Activated CD8-positive, alpha-beta memory T cell treated with anti-CD3 and anti-CD28 coated beads, Interleukin-2, amount 50 U/mL, for 24 hours (primary cell): ENCODE results near the gene DCAKD.

Experiments
- DNase-seq: peaks from one replicate; pipeline ENCODE4 v3.0.0-alpha.2; 2020; ENCODE audit errors: extremely low read depth

The DCAKD gene

DNA sequence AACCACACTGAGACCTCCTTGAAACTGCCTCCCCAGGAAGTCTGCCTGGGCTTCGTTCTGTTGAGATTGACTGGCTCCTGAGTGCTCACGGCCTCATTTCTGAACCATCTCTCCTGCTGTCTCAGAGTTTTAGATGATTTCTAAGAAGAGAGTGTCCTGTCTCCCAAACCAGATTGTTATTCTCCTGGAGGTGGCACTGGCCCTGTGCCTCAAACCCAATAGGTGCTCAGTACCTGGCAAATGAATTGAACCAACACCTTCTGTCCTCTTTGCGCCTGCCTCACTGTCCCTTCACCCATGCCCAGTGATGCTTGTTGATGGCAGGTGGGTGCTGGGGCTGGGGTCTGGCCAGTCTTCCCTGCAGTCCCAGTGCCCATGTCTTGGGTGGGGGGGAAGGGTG, 47.0 kb downstream of the DCAKD start:
- no peak for DNase-seq

DNA sequence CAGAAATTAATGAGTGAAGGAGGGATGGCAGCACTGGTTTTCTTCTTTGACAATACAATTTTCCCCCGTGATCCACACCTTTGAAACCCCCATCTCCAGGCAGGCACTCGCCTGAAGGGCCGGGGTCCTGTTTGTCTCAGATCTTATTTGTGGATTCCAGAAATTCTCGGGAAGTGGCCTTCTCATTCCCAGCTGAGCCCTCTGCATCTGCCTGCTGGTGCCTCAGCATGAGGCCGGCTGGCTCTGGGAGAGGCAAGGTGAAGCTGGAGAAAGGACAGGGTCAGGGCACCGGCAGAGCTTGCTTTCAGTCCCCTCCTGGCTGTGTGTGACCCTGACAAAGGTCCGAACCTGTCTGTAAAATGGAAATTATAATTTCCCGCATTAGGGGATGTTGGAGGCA, 47.6 kb downstream of the DCAKD start:
- no peak for DNase-seq

DNA sequence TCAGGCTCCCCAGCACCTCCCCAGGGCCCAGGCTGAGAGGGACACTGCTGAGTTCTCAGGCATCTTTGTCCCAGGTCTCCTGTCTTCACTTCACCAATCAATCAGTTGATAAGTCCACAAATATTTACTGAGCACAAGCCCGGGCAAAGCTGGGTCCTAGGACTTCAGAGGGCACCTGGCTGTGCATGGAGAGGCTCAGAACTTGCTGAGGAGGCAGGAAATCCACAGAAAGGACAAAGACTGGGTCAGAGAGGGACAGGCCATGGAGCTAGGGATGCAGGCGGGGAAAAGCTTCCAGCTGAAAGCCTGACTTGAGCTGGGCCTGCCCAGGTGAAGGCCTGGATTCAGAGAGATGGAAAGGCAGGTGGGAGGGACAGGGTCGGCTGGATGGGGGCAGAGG, 50.1 kb downstream of the DCAKD start:
- no peak for DNase-seq

DNA sequence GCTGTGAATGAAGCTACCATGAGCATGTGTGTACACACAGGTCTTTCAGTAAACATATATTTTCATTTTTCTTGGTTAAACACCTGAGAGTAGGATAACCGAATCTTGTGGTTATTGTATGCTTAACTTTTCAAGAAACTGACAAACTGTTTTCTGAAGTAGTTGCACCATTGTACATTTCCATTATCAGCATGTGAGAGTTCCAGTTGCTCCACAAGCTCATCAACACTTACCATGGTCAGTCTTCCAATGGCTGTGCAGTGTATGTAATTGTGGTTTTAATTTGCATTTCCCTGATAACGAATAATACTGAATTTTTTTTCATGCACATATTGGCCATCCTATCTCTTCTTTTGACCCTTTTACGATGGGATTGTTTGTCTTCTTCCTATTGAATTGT, 52.0 kb downstream of the DCAKD start:
- DNase-seq, result no peak

DNA sequence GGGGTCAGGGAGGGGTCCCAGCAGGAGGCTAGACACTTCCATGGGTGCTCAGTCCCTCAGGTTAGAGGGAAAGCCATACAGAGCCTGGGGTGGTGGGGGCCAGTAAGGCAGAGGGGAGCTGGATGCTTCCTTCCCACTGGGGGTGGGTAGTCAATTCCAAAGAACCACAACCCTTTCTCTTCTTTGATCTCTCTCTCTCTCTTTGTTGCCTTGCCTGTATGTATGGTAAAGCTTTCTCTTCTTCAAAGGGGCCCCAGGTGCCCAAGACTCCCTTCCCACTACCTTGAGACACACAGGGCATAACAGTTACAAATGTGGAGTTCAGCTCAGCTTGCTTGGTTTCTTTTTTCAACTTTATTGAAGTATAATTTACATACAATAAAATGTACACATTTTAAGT, 52.8 kb downstream of the DCAKD start:
- no peak for DNase-seq

DNA sequence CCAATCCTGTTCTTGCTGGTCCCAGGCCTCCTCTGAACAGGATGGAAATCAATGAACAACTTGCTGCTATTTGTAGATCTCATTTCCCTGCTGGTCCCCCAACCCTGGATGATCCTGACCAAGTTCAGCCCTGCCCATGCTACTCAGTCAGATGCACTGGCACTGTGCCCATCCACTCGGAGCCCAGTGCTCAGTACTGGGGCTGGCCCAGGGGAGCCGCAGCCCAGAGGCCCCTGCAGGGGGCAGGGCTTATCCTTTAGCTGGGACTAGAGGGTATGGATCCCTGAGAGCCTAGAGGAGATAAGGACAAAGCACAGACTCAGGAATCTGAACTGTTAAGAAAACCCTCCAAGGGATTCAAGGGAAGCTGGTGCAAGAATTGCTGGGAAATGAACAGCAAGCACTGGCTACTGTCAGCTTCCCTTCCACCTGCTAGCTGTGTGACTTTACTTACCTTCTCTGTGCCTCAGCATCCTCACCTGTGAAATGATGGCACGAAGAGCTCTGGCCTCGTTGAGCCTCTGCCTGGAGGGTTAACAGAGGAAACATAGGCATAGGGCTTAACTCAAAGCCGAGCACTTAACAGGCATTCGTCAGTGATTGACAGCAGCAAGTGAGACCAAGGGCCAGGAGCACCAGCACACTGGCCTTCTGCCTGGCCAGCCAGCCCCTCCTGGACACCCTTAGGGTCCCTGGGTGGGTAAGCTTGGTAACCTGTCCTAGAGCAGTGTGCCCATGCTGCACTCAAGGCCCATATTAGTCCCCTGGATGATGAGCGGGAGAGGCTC, 53.5 kb downstream of the DCAKD start:
- DNase-seq, result no peak

DNA sequence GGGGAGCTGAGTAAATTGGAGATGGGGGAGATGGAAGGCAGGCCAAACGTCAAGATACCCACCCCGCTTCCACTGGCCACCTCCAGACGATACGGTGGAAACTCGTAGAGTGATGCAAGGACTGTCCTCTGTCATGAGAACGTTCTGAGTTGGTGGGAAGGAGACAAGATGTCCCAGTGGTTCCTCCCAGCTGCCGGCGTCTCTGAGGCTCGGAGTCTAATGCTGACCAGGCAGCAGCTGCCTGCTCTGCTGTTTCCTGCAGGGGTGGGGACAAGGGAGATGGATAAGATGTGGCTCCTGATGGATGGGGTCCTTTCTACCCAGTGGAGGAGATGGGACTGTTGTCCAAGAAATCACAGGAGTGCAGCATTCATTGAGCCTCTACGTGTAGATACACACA, 55.1 kb downstream of the DCAKD start:
- no peak for DNase-seq

DNA sequence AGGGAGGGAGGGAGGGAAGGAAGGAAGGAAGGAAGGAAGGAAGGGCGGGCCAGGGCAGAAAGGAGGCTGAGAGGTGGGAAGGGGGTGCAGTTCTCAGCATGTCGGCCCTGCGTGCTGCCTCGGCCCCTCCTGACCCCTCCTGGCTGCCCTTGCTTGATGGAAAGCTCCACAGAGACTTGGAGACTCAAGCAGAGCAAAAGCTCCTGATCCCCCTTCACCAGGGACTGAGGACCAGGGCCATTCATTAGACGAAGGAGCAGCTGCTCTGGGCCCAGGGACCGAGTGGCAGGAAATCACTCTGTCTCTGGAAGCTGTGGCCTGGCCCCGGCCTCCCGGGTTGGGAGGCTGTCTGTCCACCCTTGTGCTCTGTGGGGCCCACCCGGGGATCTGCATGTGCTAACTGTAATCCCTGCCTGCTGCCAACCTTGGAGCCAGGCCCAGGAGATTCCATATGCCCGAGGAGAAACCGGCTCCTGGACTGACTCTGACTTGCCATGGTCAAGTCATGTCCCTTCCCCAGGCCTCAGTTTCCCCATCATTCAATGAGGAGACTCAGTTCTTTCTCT, 55.9 kb downstream of the DCAKD start:
- no peak for DNase-seq

DNA sequence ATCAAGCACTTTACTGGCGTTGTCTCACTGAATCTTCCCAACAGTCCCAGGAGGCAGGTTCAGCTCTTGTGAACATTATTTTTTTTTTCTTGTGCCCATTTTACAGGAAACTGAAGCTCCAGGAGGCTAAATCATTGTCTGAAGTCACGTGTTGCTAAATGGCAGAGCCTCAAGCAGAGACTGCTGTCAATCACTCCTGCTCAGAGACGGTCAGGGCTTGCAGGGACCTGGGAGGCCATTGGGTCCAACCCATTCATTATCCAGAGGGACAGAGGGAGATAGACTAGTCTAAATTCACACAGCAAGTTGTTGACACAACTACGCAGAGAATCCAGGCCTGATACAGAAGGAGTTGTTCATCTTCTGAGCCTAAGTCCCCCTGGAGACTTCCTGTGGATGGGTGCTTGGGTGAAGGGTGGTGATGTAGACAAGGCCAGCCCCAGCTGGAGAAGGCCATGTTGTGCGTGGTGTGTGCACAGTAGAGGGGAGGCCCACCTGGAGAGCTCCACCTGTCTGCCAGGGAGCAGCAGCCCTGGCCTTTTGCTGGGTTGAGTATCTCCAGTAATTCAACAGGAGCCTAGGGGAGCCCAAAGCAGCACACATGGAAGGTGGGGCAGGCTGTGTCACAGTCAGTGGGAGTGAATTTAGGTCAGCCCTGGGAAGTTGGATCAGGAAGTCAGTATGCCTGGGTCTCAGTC, 59.0 kb downstream of the DCAKD start:
- DNase-seq, result no peak

DNA sequence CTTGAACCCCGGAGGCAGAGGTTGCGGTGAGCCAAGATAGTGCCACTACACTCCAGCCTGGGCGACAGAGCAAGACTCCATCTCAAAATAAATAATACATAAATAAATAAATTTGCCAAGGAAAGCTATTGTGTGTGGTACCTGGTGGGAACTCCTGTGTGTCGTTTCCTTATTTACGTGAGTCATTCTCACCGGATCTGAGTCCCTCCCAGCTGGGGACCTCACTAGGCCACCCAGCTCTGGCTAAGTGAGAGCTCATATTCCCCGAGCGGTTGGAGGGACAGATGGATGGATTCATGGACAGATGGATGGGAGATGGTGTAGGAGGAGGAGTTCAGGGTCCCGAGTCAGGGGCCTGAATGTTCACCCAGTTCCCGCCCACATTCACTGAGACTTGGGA, 60.4 kb downstream of the DCAKD start:
- no peak for DNase-seq

DNA sequence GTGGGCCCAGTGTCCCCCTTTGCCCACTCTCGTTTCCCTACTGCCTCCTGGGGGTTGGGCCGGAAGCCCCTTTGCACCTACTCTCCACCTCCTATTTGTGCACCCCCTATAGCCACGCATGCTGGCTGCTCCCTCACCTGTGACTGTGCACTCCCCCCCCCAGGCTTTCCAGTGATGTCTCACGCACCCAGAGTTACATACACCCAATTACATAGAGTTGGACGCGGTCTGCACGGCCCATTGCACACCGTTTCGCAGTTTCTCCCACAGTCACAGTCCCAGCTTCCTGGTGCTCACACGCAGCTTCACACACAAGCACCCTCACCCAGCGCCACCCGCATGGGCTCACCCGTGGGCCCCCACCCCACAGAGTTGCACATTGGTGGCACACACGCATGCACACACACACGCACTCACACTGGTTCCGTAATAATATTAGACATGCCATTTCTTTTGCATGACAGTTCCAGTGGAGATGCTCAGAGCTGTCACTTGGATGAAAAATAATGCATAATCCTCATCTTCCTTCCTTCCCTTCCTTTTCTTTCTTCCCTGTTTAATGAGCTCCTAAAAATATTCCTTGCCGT, 61.8 kb downstream of the DCAKD start:
- no peak for DNase-seq

DNA sequence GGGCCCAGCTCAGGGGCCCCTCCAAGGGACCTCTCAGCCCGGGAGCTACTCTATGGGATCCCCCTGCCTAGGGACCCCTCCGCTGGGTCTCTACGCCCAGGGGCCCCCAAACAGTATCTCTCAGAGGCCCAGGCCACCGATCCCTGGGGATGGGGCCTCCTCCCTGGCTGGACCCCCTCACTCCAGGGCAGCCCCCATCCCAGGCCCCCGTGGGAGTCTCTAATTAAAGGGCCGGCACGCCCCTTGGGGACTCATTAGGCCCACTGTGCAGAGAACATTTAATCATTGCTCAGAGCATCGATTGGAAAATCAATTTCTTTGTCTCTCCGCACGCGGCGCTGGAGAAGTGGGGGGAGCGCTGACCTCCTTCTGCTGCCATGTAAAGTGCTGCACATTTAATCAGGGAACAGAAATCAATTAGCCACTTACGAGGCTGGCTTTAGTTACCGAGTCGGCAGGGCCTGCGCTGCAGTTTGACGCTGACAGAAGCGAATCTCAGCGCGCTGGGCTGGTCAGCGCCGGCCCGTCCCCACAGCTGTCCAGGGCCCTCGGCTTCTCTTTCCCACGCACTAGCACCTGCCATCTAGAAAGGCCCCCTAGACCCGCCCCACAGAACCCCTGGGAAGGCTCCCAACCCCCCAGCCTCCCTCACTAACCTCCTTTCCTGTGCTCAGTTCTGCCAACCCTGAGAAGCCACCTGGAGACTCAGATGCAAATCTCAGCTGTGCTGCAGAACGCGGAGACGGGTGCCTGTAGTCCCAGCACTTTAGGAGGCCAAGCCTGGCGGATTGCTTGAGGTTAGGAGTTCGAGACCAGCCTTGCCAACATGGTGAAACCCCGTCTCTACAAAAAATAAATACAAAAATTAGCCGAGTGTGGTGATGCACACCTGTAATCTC, 63.1 kb downstream of the DCAKD start:
- no peak for DNase-seq

DNA sequence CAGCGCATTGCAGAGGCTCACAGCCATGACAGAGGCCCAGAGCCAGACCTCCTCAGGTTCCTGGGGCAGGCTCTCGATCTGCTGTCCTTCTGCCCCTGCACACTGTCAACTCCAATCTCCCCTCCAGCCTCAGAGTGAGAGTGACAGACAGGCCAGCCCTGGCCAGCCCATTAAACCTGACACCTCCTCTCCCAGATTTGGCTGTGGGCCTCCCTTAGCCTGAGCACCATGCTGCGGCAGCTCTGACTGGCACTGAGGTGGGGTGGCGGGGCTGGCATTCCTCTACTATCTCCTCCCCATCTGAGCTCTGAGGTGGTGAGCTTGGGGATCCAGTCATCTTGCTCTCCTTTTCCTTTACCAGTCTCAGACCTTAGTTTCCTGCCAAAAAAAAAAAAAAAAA, 67.9 kb downstream of the DCAKD start:
- DNase-seq, result no peak

DNA sequence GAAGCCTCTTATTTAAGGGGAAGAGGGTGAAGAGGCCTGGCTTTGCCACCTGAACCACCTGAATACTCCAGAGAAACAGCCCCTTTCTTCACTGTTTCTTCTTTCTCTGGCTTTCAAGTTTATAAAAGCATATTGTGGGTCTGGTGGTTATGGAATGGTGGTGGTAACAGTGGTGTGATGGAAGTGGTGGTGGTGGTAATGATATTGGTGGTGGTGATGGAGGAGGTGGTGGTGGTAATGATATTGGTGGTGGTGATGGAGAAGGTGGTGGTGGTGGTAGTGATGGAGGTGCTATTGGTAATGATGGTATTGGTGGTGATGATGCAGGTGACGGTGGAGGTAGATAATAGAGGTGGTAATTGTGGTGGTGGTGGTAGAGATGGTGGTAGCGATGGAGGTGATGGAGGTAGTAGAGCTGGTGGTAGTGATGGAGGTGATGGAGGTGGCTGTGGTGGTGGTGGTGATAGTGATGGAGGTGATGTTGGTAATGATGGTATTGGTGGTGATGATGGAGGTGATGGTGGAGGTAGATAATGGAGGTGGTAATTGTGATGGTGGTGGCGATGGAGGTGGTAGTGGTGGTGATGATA, 69.2 kb downstream of the DCAKD start:
- no peak for DNase-seq

DNA sequence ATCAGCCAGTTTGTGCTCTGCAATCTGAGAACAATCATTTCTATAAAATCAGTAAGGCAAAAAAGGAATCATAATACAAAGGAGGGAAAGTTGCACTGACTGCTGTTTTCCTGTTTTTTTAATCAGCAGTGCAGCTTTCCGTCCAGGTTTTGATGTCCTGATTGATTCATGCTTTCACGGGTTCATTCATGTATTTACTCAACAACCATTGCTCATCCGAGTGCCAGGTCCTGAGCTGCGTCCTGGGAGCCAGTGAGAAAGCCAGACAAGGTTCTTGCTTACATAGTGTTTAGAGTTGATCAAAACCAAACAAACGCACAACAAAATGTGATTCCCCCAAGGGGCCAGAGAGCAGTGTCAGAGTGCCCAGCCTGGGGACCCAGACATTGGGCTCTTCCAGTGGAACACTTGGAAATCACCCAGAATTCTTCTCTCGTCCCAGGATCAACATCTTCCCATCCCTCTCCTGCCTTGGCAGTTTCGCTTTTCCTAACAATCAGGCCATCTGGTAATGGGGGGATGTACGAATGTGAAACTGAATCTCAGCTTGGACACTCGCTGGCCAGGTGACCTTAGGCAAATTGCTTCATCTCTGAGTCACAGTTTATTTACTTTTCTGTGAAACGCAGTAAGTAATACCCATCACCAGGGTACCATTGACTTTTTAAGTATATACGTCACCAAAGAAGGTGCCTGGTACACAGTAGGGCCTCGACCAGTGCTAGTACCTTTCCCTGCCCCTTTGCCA, 70.0 kb downstream of the DCAKD start:
- no peak for DNase-seq

DNA sequence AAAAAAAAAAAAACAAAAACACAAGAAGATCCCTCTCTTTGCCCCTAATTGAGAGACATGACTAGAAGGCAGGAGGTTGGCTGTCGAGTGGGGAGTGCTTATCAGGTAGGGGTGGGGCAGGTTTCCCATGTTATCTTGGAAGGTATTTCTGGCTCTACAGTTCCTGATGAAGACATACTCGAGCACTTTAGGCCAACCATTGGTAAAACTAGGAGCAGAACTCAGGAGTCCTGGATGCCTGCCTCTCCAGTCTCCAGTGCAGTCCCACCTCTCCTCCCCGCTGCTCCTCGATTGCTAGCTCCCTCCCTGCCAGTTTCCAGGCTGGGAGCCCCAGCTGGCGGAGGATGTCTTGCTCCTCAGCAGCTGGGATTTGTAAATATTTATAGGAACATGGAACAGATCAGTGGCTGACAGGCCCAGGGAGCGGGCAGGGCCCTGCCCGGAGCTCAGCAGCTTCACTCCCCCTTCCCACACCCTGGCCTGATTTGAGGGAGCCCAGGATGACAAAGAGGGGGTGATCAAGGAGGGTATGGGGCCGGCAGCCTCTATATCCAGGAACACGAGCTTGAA, 71.9 kb downstream of the DCAKD start:
- DNase-seq, result no peak

DNA sequence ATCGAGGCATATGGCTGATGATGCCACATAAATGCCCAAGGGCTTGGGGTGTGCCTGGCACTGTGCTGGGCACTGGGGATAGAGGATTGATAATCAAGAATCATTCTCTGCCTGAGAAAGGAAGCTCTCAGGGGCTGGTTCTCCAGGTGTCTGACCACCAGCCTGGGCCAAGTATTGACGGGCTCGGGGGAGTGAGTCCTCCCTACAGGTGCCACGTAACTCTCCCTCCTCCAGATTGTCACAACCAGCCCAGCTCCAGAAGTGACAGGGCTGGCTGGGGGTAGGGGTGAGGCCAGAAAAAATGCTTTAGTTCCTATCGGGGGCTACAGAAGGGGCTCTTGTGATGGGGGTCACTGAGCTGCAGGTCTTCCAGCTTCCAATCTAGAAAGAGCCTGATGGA, 72.6 kb downstream of the DCAKD start:
- no peak for DNase-seq

DNA sequence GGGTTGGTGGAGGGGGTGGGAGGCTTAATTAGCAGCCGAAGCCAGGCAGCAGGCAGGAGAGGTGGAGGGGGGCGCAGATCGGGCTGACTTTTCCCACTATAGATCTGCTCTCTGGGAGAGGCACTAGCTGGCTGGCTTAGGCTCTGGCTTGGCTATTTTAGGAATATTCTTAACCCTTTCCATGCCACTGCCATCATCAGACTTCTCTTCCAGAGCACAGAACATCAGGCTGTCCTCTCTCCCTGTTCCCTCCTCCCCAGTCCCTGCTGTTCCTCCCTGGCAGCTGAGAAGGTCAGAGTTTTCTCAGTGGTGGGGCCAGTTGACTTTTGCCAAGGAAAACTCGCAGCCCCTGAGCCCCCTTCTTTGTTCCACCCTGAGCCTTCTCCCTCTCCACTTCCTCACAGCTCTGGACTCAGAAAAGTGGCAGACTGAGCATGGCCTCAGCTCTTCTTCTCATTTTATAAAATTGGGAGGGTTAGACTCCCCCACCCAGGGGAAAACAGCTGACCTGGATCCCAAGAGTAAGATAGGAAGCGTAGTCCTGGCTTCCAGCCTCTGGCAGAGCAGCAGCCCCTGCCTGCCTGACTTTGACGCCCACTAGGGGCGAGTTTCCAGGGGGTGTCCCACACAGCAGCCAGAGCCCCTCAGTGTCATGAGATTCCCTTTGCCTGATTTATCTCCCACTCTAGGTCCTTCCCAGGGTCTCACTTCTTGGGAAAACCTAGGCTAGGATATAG, 73.5 kb downstream of the DCAKD start:
- DNase-seq, result no peak

DNA sequence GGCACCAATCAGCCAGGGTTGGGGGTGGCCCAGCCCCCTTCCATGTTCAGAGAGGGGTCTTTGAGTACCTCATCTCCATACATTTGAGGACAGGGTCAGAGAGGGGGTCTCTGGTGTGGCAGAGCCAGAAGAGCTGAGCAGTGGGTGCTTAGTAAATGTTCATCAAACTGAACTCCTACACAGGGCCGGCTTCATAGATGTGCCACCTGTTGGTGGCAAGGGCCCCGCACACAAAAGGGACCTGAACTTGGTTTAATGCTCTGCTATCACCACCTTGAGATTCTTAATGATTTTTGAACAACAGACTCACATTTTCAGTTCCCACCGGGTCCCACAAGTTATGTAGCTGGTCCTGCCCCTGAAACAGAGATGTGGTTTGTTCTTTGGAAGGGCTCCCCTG, 74.4 kb downstream of the DCAKD start:
- no peak for DNase-seq

DNA sequence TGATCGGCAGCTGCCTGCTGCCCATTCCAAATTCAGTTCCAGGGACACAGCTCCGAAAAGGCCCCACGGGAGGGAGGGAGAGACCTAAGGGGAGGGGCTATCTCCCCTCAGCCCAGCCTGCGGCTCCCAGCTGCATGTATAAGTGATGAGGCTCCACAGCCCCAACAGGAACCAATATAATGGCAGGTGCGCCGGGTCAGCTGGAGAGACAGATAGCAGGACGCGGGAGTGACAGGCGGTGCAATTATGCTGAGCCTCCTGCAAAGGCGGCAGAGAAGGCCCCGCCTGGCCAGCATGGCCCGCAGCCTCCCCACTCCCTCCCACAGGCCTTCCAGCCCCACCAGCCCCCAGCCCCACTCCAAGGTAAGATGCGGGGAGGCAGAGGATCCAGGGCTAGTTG, 75.2 kb downstream of the DCAKD start:
- DNase-seq, result no peak
